BE2C (cell line): Measurements from ENCODE around the gene ERF.

Experiments used
- DNase-seq: peaks from one replicate; pipeline ENCODE4 v3.0.0-alpha.2; 2020
- H3K27me3 ChIP-seq: fragments of 250-450 bp; sonication (Bioruptor Pico); 2 replicates; pipeline ENCODE4 v1.5.1; 2020; ENCODE audit warnings: mild to moderate bottlenecking
- H3K36me3 ChIP-seq: fragments of 250-450 bp; sonication (Bioruptor Pico); 2 replicates; pipeline ENCODE4 v1.5.1; 2020; ENCODE audit warnings: mild to moderate bottlenecking
- H3K4me1 ChIP-seq: fragments of 250-450 bp; sonication (Bioruptor Pico); 2 replicates; pipeline ENCODE4 v1.5.1; 2020
- H3K4me3 ChIP-seq: 2 replicates; pipeline ENCODE4 v1.5.1; 2011; ENCODE audit warnings: low read depth, low read length
- H3K9me3 ChIP-seq: fragments of 250-450 bp; sonication (Bioruptor Pico); 2 replicates; pipeline ENCODE4 v1.5.1; 2020
- TF ChIP-seq, protein P1 (sequence below): IDR thresholded peaks from 2 replicates; pipeline ENCODE4 v1.5.1; 2012; ENCODE audit warnings: mild to moderate bottlenecking, low read depth, low read length

ERF gene

DNA sequence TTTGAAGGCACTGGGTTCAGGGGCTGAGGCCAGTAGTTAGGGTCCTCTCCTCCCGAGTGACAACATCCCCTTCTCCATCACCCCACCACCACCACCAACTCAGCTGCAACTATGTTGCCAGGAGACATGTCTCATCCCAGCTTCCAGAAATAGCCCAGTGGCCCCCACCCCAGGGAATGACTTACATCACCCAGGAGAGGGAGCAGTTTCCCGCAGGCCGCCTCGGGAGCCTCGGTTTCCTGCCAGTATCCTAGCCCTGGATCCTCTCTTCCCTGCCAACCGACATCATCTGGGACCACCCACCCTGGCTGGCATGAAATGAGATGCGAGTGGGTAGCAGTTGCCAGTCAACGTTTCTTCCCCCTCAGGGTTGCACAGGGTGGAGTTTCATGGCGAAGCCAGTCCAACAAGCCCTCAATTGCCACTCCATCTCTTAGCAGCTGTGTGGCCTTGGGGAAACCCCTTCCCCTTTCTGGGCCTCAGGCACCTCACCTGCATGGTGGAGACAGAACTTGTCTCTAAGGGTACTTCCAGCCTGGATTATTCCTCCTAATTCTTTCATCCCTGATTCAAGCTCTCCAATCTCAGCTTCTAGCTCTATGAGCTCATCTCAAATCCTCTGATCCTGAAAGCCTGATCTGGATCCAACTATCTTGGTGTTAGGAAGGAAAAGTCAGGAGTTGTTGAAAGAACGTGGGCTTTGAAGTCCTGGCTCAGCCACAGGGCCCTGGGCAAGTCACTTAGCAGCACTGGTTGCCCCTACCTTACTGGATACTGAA is 8.6 kb downstream of the ERF start:
- no peak overlapping the region for H3K4me3 ChIP-seq
- peaks cover 23% of the 10 kb centered on the region for H3K36me3 ChIP-seq
- DNase-seq, result peak; percentile 83
- no peaks in the 10 kb centered on the region for H3K9me3 ChIP-seq
- peaks cover 12% of the 10 kb centered on the region for H3K4me1 ChIP-seq
- TF ChIP-seq, protein P1, sequence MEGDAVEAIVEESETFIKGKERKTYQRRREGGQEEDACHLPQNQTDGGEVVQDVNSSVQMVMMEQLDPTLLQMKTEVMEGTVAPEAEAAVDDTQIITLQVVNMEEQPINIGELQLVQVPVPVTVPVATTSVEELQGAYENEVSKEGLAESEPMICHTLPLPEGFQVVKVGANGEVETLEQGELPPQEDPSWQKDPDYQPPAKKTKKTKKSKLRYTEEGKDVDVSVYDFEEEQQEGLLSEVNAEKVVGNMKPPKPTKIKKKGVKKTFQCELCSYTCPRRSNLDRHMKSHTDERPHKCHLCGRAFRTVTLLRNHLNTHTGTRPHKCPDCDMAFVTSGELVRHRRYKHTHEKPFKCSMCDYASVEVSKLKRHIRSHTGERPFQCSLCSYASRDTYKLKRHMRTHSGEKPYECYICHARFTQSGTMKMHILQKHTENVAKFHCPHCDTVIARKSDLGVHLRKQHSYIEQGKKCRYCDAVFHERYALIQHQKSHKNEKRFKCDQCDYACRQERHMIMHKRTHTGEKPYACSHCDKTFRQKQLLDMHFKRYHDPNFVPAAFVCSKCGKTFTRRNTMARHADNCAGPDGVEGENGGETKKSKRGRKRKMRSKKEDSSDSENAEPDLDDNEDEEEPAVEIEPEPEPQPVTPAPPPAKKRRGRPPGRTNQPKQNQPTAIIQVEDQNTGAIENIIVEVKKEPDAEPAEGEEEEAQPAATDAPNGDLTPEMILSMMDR, result peak; percentile 75
- H3K27me3 ChIP-seq, result no peaks in the 10 kb centered on the region

DNA sequence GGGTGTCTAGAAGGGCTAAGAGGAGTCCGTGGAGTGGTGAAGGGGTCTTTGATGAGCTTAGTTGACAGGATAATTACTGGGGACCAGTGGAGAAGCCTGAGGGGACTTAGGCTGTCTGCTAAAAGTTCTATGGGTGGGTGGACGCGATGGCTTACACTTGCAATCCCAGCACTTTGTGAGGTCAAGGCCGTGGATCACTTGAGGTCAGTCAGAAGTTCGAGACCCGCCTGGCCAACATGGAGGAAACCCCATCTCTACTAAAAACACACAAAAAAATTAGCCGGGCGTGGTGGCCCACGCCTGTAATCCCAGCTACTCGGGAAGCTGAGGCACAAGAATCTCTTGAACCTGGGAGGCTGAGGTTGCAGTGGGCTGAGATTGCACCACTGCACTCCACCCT is 9.7 kb downstream of the ERF start:
- TF ChIP-seq, protein P1, result no peak
- Histone ChIP-seq H3K4me3 (no peak overlapping the region), H3K9me3 (no peaks in the 10 kb centered on the region), H3K4me1 (peaks cover 10% of the 10 kb centered on the region), H3K36me3 (peaks cover 22% of the 10 kb centered on the region), H3K27me3 (no peaks in the 10 kb centered on the region)
- DNase-seq, result no peak

DNA sequence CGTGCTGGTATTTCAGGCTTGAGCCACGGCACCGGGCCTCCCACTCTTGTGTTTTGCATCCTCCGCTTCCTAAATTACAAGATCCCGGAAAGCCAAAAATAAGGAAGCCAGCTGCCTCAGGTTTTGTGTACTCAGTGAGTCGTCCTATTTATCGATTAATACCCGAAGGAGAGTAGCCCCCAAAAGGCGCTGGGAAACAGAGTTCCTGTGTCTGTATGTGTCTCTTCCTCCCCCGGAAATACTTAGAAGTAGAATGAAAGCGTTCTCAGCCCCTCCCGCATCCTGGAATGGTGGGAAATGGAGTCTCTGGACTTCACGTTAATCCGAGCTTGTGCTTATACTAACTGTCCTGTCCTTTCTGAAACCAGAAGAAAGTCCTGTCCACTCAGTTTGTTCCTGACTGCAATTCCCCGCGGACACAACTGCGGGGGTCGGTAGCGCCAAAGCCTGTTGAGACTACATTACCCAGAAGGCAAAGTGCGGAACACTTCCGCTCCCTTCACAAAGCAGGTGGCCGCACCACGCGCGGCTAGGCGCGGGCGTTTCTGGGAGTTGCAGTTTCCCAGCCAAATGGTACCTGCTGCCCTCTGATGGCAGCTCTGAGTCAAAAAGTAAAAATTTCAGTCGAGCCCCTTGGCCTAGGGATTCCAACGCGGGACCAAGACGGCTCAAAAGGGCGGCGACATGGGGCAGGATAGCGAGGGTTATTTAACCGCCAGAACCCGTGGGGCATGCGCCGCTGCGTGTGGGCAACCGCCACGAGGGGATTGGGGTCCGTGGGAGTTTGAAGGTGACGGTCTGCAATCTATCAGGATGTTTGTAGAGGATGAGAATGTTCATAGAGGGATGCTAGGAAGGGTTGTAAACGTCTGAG is 10.3 kb downstream of the ERF start:
- H3K4me1 ChIP-seq, result peaks cover 10% of the 10 kb centered on the region
- TF ChIP-seq, protein P1, result peak; percentile 69
- no peaks in the 10 kb centered on the region for H3K9me3 ChIP-seq

DNA sequence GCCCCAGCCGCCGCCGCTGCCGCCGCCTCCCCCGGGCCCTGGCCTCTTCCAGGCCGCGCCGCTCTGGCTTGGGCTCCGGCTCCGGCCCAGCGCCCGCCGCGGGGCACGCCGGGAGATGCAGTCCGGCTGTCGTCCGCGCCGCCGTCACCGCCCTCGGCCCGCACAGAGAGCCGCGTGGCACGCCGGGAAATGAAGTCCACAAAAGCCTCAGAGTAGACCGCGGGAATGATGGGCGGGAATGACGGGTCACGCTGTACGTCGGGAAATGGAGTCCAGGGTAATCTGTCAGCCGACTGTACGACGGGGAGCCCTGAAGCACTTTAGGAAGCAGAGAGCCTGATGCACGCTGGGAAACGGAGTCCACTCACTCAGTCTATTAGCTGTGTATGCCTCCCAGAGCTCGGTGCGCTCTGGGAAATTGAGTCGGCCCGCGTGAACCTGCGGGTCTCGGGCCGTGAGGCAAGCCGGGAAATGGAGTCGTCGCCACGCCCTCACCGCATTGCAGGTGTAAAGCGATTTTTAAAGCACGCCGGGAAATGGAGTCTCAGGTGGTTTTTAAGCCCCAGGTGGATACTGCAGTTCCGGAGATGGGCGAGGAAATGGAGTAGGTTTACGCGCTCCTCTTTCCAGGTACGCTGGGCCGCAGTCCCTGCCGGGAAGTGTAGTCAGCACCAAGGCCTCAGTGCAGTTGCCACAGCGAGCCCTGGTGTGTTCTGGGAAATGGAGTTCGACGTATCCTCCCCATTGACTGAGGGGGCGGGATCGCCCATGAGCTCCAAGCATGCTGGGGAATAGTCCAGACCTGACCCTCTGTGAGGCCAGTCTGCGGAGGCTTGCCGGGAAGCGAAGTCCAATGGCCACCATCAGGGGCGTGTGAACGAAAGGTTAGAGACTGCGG is 12.2 kb downstream of the ERF start, which contains the start of gene GSK3A:
Gene GSK3A, minus strand, starts transcription at position 91 of the 898 bp plus-strand sequence. CDS start 137 bp downstream, outside the sequence.
- TF ChIP-seq, protein P1, result no peak
- Histone ChIP-seq H3K36me3 (peaks cover 9% of the 10 kb centered on the region), H3K4me3 (peak within 1 kb of the TSS; percentile 87), H3K27me3 (no peaks in the 10 kb centered on the region), H3K4me1 (peaks cover 10% of the 10 kb centered on the region), H3K9me3 (no peaks in the 10 kb centered on the region)
- DNase-seq, result peak; percentile 98

More for the DNA sequence above, 10.3 kb downstream of the ERF start:
- H3K4me3 ChIP-seq, result peak overlapping the region; percentile 87
- DNase-seq, result peak; percentile 94
- no peaks in the 10 kb centered on the region for H3K27me3 ChIP-seq
- H3K36me3 ChIP-seq, result peaks cover 18% of the 10 kb centered on the region

DNA sequence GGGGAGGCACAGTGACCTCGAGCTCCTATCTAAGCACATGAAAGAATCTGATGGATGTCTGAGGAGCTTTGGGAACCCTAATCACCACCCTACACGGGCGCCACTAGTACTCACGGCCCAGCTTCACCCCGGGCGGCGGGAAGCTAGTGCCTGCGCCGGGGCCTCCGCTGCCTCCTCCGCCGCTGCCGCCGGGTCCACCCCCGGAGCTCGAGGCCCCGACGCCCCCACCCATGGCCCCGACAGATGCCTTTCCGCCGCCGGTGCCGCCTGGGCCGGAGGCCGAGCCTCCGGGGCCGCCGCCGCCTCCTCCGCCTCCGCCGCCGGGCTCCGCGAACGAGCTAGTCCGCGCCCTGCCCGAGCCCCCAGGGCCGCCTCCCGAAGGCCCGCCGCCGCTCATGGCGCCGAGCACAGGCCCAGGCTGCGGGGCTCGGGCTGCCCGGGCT is 12.8 kb downstream of the ERF start:
- Histone ChIP-seq H3K27me3 (no peaks in the 10 kb centered on the region), H3K36me3 (peaks cover 9% of the 10 kb centered on the region), H3K4me1 (peaks cover 10% of the 10 kb centered on the region), H3K9me3 (no peaks in the 10 kb centered on the region), H3K4me3 (peak overlapping the region; percentile 71)
- no peak for DNase-seq
- TF ChIP-seq, protein P1, result no peak
